Peyer's patch (tissue), 4 donors: ENCODE measurements around the gene ZDHHC12. TPM values are rescaled to one million over a fixed set of nuclear protein-coding genes. Genes with fewer than 3 reads are reported as not detected.

ENCODE experiments used
- DNase-seq, 3 donors: peaks; one replicate each; pipeline ENCODE4 v3.0.0-alpha.2; 2017 to 2019
- H3K27ac ChIP-seq, 4 donors: fragments of 200-600 bp; sonication (generic); one replicate each; pipeline ENCODE4 v1.5.1; 2016 to 2019
- H3K27me3 ChIP-seq, 2 donors: fragments of 200-600 bp; sonication (generic); one replicate each; pipeline ENCODE4 v1.5.1; 2019
- H3K36me3 ChIP-seq, 3 donors: fragments of 200-600 bp; sonication (generic); one replicate each; pipeline ENCODE4 v1.5.1; 2016 to 2019
- H3K4me1 ChIP-seq, 4 donors: fragments of 200-600 bp; sonication (generic); one replicate each; pipeline ENCODE4 v1.5.1; 2016 to 2019
- H3K4me3 ChIP-seq, 4 donors: fragments of 200-600 bp; sonication (generic); 1 replicate in 3 of 4; 2 replicates in 1 of 4; pipeline ENCODE4 v1.5.1; 2016 to 2019; ENCODE audit warnings: mild to moderate bottlenecking in 1 of 4
- H3K9me3 ChIP-seq, 4 donors: fragments of 200-600 bp; sonication (generic); one replicate each; pipeline ENCODE4 v1.5.1; 2016 to 2019; ENCODE audit warnings: mild to moderate bottlenecking in 1 of 4
- CTCF ChIP-seq, 6 experiments: fragments of 450-650 bp in 4 of 6; fragments of 200-600 bp in 2 of 6; sonication (generic) in 1 of 6; IDR thresholded peaks; one replicate each; pipeline ENCODE4 v1.5.1; 2017 to 2019; ENCODE audit warnings: antibody characterized with exemption in 6 of 6, mild to moderate bottlenecking in 3 of 6, moderate library complexity in 1 of 6
- POLR2A ChIP-seq, 2 donors: fragments of 450-650 bp; IDR thresholded peaks; one replicate each; pipeline ENCODE4 v1.5.1; 2017; ENCODE audit warnings: antibody characterized with exemption in 2 of 2, mild to moderate bottlenecking in 2 of 2, moderate library complexity in 2 of 2
- total RNA-seq, 4 donors: library from RNA; depleted of rRNA; stranded (reverse); fragments of >200 nt; gene quantifications; one replicate each; pipeline ENCODE4 v1.1.0, GENCODE V29; 2016

The ZDHHC12 gene
- total RNA-seq, 4 donors from 2014 or later, result 21.5 to 177 (median 138) TPM

- Histone ChIP-seq H3K27ac (peak overlapping the region in 3 of 4 donors; percentile 11 to 57 (median 17)), H3K4me3 (no peak overlapping the region), H3K9me3 (no peaks in the 10 kb centered on the region), H3K4me1 (peaks cover 0 to 8% (median 0%) of the 10 kb centered on the region in 4 donors), H3K27me3 (no peaks in the 10 kb centered on the region), H3K36me3 (peaks cover 0 to 15% (median 0%) of the 10 kb centered on the region in 3 donors)
- DNase-seq, result no peak
- TF ChIP-seq POLR2A (IDR thresholded peaks at IDR 0.05) (no peak), CTCF (IDR thresholded peaks at IDR 0.05) (no peak)
Measured at GRCh38 chr9:128762671-128763449, 38.9 kb upstream of the ZDHHC12 start.

- Histone ChIP-seq H3K4me3 (no peak overlapping the region), H3K27me3 (no peaks in the 10 kb centered on the region), H3K36me3 (peaks cover 0 to 39% (median 0%) of the 10 kb centered on the region in 3 donors), H3K9me3 (no peaks in the 10 kb centered on the region), H3K27ac (no peak overlapping the region), H3K4me1 (no peaks in the 10 kb centered on the region)
- no peak for DNase-seq
- TF ChIP-seq POLR2A (IDR thresholded peaks at IDR 0.05) (no peak), CTCF (IDR thresholded peaks at IDR 0.05) (no peak)
Measured at GRCh38 chr9:128757602-128758001, 33.7 kb upstream of the ZDHHC12 start.

- peaks cover 0 to 59% (median 0%) of the 10 kb centered on the region in 3 donors for H3K36me3 ChIP-seq
- H3K4me1 ChIP-seq, result no peaks in the 10 kb centered on the region
- no peaks in the 10 kb centered on the region for H3K9me3 ChIP-seq
- no peak overlapping the region for H3K27ac ChIP-seq
- no peak for TF ChIP-seq CTCF (IDR thresholded peaks at IDR 0.05)
- TF ChIP-seq POLR2A (IDR thresholded peaks at IDR 0.05), result no peak
- no peak for DNase-seq
- H3K4me3 ChIP-seq, result no peak overlapping the region
- H3K27me3 ChIP-seq, result no peaks in the 10 kb centered on the region
Measured at GRCh38 chr9:128753627-128754026, 29.7 kb upstream of the ZDHHC12 start.

GRCh38 chr9:128750926-128751595, 27.1 kb upstream of the ZDHHC12 start:
- Histone ChIP-seq H3K4me1 (no peaks in the 10 kb centered on the region), H3K36me3 (peaks cover 0 to 58% (median 0%) of the 10 kb centered on the region in 3 donors), H3K4me3 (no peak overlapping the region), H3K27me3 (no peaks in the 10 kb centered on the region), H3K9me3 (no peaks in the 10 kb centered on the region), H3K27ac (no peak overlapping the region)
- DNase-seq, result no peak
- TF ChIP-seq POLR2A (IDR thresholded peaks at IDR 0.05) (no peak), CTCF (IDR thresholded peaks at IDR 0.05) (no peak)

GRCh38 chr9:128747241-128747640, 23.3 kb upstream of the ZDHHC12 start:
- no peaks in the 10 kb centered on the region for H3K27me3 ChIP-seq
- TF ChIP-seq POLR2A (IDR thresholded peaks at IDR 0.05) (no peak), CTCF (IDR thresholded peaks at IDR 0.05) (no peak)
- H3K27ac ChIP-seq, result no peak overlapping the region
- no peaks in the 10 kb centered on the region for H3K4me1 ChIP-seq
- peaks cover 0 to 29% (median 0%) of the 10 kb centered on the region in 3 donors for H3K36me3 ChIP-seq
- H3K9me3 ChIP-seq, result no peaks in the 10 kb centered on the region
- no peak for DNase-seq
- H3K4me3 ChIP-seq, result no peak overlapping the region
